Gastroesophageal sphincter (tissue), 3 donors: ENCODE data around the gene NT5C2.

ENCODE experiments used
- EP300 ChIP-seq: sonication (generic); formaldehyde crosslinking; IDR thresholded peaks from one replicate; pipeline ENCODE4 v1.6.1; 2017; ENCODE audit warnings: antibody characterized with exemption, mild to moderate bottlenecking
- POLR2A ChIP-seq, 2 donors: fragments of 450-650 bp; IDR thresholded peaks; one replicate each; pipeline ENCODE4 v1.6.1; 2017; ENCODE audit warnings: antibody characterized with exemption in 2 of 2, mild to moderate bottlenecking in 2 of 2, moderate library complexity in 1 of 2
- POLR2AphosphoS5 ChIP-seq: sonication (generic); formaldehyde crosslinking; IDR thresholded peaks from one replicate; pipeline ENCODE4 v1.6.1; 2017; ENCODE audit warnings: antibody characterized with exemption
- TF ChIP-seq, protein P1 (sequence below), 4 experiments: fragments of 200-600 bp in 2 of 4; fragments of 450-650 bp in 2 of 4; sonication (generic) in 1 of 4; IDR thresholded peaks; one replicate each; pipeline ENCODE4 v1.5.1; 2017 to 2019; ENCODE audit warnings: antibody characterized with exemption in 4 of 4, mild to moderate bottlenecking in 2 of 4, moderate library complexity in 2 of 4

DNA sequence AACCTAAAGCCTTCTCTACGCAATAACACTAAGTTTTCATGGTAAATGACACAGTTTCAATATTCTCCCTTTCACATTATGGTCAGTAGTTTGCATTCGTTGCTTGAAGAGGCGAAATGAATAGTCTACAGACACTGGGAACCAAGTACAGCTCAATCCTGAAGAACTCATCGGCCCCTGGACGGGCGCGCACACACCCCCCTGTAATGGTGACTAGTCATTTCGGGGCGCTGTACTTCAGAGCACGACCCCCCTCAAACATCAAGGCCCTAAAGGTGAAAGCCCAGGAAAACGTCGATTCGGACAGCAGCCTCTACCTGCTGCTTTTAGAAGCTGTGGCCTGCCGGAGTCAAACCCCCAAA lies 1.0 kb downstream of the NT5C2 start:
- no peak for TF ChIP-seq POLR2A (IDR thresholded peaks at IDR 0.05)
- no peak for TF ChIP-seq POLR2AphosphoS5
- TF ChIP-seq, protein P1, sequence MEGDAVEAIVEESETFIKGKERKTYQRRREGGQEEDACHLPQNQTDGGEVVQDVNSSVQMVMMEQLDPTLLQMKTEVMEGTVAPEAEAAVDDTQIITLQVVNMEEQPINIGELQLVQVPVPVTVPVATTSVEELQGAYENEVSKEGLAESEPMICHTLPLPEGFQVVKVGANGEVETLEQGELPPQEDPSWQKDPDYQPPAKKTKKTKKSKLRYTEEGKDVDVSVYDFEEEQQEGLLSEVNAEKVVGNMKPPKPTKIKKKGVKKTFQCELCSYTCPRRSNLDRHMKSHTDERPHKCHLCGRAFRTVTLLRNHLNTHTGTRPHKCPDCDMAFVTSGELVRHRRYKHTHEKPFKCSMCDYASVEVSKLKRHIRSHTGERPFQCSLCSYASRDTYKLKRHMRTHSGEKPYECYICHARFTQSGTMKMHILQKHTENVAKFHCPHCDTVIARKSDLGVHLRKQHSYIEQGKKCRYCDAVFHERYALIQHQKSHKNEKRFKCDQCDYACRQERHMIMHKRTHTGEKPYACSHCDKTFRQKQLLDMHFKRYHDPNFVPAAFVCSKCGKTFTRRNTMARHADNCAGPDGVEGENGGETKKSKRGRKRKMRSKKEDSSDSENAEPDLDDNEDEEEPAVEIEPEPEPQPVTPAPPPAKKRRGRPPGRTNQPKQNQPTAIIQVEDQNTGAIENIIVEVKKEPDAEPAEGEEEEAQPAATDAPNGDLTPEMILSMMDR (IDR thresholded peaks at IDR 0.05): no peak
- no peak for TF ChIP-seq EP300
